GM12878 (cell line): ENCODE results near the gene MAGI2.

Experiments
- ATF3 ChIP-seq: IDR thresholded peaks from 2 replicates; pipeline ENCODE4 v1.6.1; 2011; ENCODE audit warnings: low read depth, mild to moderate bottlenecking, low read length, moderate library complexity, borderline replicate concordance; ENCODE audit errors: extremely low read depth
- BACH1 ChIP-seq: fragments of 450-650 bp; IDR thresholded peaks from 2 replicates; pipeline ENCODE4 v1.6.1; 2017; ENCODE audit warnings: mild to moderate bottlenecking, borderline replicate concordance
- CEBPZ ChIP-seq: fragments of 150-350 bp; IDR thresholded peaks from 2 replicates; pipeline ENCODE4 v1.6.1; 2016; ENCODE audit warnings: low read depth, low read length
- CTCF ChIP-seq, 3 experiments: IDR thresholded peaks in 2 of 3; conservative IDR thresholded peaks in 1 of 3; 2 replicates each; pipeline ENCODE4 v1.5.1; 2011; ENCODE audit warnings: low read depth in 3 of 3, low read length in 3 of 3, mild to moderate bottlenecking in 3 of 3, control low read depth in 2 of 3, moderate library complexity in 2 of 3, inconsistent platforms in 1 of 3, mixed read lengths in 1 of 3; ENCODE audit not compliant: control insufficient read depth in 2 of 3, insufficient read depth in 1 of 3; ENCODE audit errors: extremely low read depth in 1 of 3
- E2F4 ChIP-seq: IDR thresholded peaks from 2 replicates; pipeline ENCODE4 v1.6.1; 2012; ENCODE audit warnings: low read depth, low read length, improper control_type of control experiment
- ELK1 ChIP-seq: IDR thresholded peaks from 2 replicates; pipeline ENCODE4 v1.6.1; 2012; ENCODE audit warnings: low read depth, low read length, improper control_type of control experiment
- EZH2 ChIP-seq: IDR thresholded peaks from 2 replicates; pipeline ENCODE4 v1.6.1; 2012; ENCODE audit warnings: low read depth, mild to moderate bottlenecking, control low read depth, inconsistent platforms, low read length, borderline replicate concordance; ENCODE audit not compliant: control insufficient read depth
- HDAC6 ChIP-seq: fragments of 200-600 bp; sonication (generic); IDR thresholded peaks from one replicate; pipeline ENCODE4 v1.8.0; 2017; ENCODE audit warnings: antibody characterized with exemption; ENCODE audit not compliant: unreplicated experiment
- JUNB ChIP-seq: IDR thresholded peaks from 2 replicates; pipeline ENCODE4 v1.6.1; 2016; ENCODE audit warnings: antibody characterized with exemption, mild to moderate bottlenecking
- NFIC ChIP-seq: IDR thresholded peaks from 2 replicates; pipeline ENCODE4 v1.6.1; 2012; ENCODE audit warnings: low read depth, mild to moderate bottlenecking, inconsistent platforms, low read length, moderate library complexity
- POLR2A ChIP-seq: IDR thresholded peaks from 2 replicates; pipeline ENCODE4 v1.6.1; 2011; ENCODE audit warnings: low read depth, mild to moderate bottlenecking, low read length
- POLR2AphosphoS5 ChIP-seq: IDR thresholded peaks from 2 replicates; pipeline ENCODE4 v1.6.1; 2011; ENCODE audit warnings: mild to moderate bottlenecking, low read length, inconsistent platforms
- SMC3 ChIP-seq: IDR thresholded peaks from 2 replicates; pipeline ENCODE4 v1.6.1; 2011; ENCODE audit warnings: low read length, improper control_type of control experiment, borderline replicate concordance
- SREBF2 ChIP-seq: IDR thresholded peaks from 2 replicates; pipeline ENCODE4 v1.6.1; 2012; ENCODE audit warnings: mild to moderate bottlenecking, low read length

- no peak for TF ChIP-seq SREBF2
- TF ChIP-seq JUNB, result no peak
- no peak for TF ChIP-seq POLR2AphosphoS5
- TF ChIP-seq E2F4, result no peak
- no peak for TF ChIP-seq SMC3
- TF ChIP-seq ATF3, result no peak
- no peak for TF ChIP-seq BACH1
- TF ChIP-seq POLR2A, result no peak
- no peak for TF ChIP-seq ELK1
- TF ChIP-seq CEBPZ, result no peak
- no peak for TF ChIP-seq EZH2
- TF ChIP-seq NFIC, result no peak
- no peak for TF ChIP-seq CTCF (IDR thresholded peaks at IDR 0.05 in 2 of 3, conservative IDR thresholded peaks at IDR 0.05 in 1 of 3; ENCODE audit: control insufficient read depth in 2 of 3, extremely low read depth in 1 of 3, insufficient read depth in 1 of 3, low read depth in 3 of 3, low read length in 3 of 3)
- no peak for TF ChIP-seq HDAC6
Measured at GRCh38 chr7:79329464-79329863, 124.0 kb downstream of the MAGI2 start.
